ENCODE measurements around the gene THEM4.
"Not testable (repeated sequence)": the region's sequence is repeated elsewhere in the genome, so short reads cannot be mapped to it uniquely, and the experiment has no call there.

- TF ChIP-seq CTCF, POLR2A (IDR thresholded peaks at IDR 0.05): not testable (repeated sequence)
Observed at GRCh38 chr1:151855516-151855915, 53.8 kb downstream of the THEM4 start.

All from testis (tissue), 2 donors.